Neural progenitor cell (in vitro differentiated cells): Measurements from ENCODE around the gene TMEM106C.

ENCODE experiments used
- EZH2 ChIP-seq: fragments of 200-600 bp; sonication (generic); IDR thresholded peaks from 2 replicates; pipeline ENCODE4 v1.6.1; 2017; ENCODE audit warnings: antibody characterized with exemption, mild to moderate bottlenecking, moderate library complexity
- EZH2phosphoT487 ChIP-seq: fragments of 200-600 bp; sonication (generic); IDR thresholded peaks from 2 replicates; pipeline ENCODE4 v1.6.1; 2017; ENCODE audit warnings: antibody characterized with exemption
- TF ChIP-seq, protein P1 (sequence below): fragments of 200-600 bp; sonication (generic); IDR thresholded peaks from 2 replicates; pipeline ENCODE4 v1.5.1; 2017; ENCODE audit warnings: antibody characterized with exemption, mild to moderate bottlenecking

DNA sequence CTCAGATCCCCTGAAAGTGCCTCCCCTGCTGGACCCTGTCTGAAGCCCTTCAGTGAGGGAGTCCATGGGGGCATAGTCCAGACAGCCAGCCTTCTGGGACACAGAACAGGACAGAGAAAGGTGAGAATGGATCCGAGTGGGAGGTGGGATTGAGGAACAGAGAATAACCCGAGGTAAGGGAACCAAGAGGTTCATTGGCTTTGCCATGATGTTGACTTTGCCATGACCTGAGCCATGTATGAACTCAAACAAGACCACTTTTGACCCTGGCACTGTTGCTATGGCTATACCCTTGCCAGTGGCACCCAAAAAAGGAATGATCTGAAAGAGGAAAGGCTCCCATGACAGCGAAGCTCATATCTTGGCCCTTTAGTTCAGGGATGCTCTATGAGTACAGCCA is 36.0 kb upstream of the TMEM106C start:
- TF ChIP-seq EZH2 (no peak), EZH2phosphoT487 (no peak)
- TF ChIP-seq, protein P1, sequence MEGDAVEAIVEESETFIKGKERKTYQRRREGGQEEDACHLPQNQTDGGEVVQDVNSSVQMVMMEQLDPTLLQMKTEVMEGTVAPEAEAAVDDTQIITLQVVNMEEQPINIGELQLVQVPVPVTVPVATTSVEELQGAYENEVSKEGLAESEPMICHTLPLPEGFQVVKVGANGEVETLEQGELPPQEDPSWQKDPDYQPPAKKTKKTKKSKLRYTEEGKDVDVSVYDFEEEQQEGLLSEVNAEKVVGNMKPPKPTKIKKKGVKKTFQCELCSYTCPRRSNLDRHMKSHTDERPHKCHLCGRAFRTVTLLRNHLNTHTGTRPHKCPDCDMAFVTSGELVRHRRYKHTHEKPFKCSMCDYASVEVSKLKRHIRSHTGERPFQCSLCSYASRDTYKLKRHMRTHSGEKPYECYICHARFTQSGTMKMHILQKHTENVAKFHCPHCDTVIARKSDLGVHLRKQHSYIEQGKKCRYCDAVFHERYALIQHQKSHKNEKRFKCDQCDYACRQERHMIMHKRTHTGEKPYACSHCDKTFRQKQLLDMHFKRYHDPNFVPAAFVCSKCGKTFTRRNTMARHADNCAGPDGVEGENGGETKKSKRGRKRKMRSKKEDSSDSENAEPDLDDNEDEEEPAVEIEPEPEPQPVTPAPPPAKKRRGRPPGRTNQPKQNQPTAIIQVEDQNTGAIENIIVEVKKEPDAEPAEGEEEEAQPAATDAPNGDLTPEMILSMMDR = no peak
